Measurements from ENCODE around the gene SLC2A8.

GRCh38 chr9:127430415-127430814, 33.4 kb downstream of the SLC2A8 start:
- TF ChIP-seq TAF1 (IDR thresholded peaks at IDR 0.05; ENCODE audit: borderline replicate concordance, low read depth, low read length) (no peak), POLR2AphosphoS5 (IDR thresholded peaks at IDR 0.05; ENCODE audit: low read depth, low read length) (no peak), POLR2A (IDR thresholded peaks at IDR 0.05; ENCODE audit: low read depth, low read length) (no peak)

Data from GM12892 (cell line).